Measurements from ENCODE around the gene GALR2. TPM values are rescaled to one million over a fixed set of nuclear protein-coding genes. Genes with fewer than 3 reads are reported as not detected.

GALR2 gene
- total RNA-seq, 1 experiment from 2014 or later = not detected

DNA sequence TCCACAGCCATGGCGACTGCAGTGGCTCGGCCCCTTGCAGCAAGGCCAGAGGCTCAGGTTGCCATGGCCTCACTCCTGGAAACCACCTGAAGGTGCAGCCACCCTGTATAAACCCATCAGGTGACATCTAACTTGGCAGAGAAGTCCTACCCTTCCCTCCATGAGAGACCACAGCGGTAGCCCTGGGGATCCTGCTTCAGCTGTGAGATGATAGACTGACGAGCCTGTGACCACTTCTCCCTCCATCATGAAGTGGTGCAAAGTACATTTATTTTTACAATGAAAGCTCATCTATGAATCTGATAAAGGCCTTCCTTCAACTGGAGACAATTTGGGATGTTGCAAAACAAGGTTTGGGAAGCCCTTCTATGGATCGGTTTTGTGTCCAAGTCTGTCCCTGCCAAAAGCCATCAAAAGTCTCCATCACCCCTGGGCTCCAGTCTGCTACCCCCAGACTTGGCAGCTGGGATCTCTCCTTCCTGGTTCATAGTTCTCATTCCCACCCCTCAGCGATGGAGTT lies 6.2 kb downstream of the GALR2 start:
- Histone ChIP-seq H3K36me3 (ENCODE audit: insufficient read depth, low read length, poor library complexity, severe bottlenecking) (peaks cover 30% of the 10 kb centered on the region), H3K27me3 (replicated peaks; ENCODE audit: insufficient read depth, low read depth, low read length, poor library complexity) (peaks cover 45% of the 10 kb centered on the region), H3K27ac (ENCODE audit: low read depth, low read length, poor library complexity, severe bottlenecking) (no peak overlapping the region), H3K4me1 (ENCODE audit: insufficient read depth, low read length, poor library complexity, severe bottlenecking) (no peaks in the 10 kb centered on the region), H3K9me3 (ENCODE audit: low read depth, low read length, poor library complexity, severe bottlenecking) (no peaks in the 10 kb centered on the region), H3K4me3 (ENCODE audit: low read depth, low read length, poor library complexity, severe bottlenecking) (no peak overlapping the region)
- no peak for DNase-seq (ENCODE audit: low spot score)
- no TSS peak for BruUV-seq (replicated peaks)
- POLR2A ChIA-PET (ENCODE audit: low non-redundant PET) = interaction anchor here (0.7 kb wide), 1 partner anchor 90 kb away, joined by 3 read pairs; no protein-coding TSS in a partner anchor
- intact Hi-C loops (cut with micrococcal nuclease; ENCODE audit: unreplicated experiment) = no loop called here
- TF ChIP-seq, protein P1, sequence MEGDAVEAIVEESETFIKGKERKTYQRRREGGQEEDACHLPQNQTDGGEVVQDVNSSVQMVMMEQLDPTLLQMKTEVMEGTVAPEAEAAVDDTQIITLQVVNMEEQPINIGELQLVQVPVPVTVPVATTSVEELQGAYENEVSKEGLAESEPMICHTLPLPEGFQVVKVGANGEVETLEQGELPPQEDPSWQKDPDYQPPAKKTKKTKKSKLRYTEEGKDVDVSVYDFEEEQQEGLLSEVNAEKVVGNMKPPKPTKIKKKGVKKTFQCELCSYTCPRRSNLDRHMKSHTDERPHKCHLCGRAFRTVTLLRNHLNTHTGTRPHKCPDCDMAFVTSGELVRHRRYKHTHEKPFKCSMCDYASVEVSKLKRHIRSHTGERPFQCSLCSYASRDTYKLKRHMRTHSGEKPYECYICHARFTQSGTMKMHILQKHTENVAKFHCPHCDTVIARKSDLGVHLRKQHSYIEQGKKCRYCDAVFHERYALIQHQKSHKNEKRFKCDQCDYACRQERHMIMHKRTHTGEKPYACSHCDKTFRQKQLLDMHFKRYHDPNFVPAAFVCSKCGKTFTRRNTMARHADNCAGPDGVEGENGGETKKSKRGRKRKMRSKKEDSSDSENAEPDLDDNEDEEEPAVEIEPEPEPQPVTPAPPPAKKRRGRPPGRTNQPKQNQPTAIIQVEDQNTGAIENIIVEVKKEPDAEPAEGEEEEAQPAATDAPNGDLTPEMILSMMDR (conservative IDR thresholded peaks at IDR 0.05; ENCODE audit: low read depth, low read length) = no peak
- no peak for TF ChIP-seq EZH2 (IDR thresholded peaks at IDR 0.05; ENCODE audit: borderline replicate concordance, low read depth, low read length, poor library complexity, severe bottlenecking)
- CTCF ChIA-PET = interaction anchor here (1.4 kb wide), 1 partner anchor 67 kb away, joined by 3 read pairs; no protein-coding TSS in a partner anchor

DNA sequence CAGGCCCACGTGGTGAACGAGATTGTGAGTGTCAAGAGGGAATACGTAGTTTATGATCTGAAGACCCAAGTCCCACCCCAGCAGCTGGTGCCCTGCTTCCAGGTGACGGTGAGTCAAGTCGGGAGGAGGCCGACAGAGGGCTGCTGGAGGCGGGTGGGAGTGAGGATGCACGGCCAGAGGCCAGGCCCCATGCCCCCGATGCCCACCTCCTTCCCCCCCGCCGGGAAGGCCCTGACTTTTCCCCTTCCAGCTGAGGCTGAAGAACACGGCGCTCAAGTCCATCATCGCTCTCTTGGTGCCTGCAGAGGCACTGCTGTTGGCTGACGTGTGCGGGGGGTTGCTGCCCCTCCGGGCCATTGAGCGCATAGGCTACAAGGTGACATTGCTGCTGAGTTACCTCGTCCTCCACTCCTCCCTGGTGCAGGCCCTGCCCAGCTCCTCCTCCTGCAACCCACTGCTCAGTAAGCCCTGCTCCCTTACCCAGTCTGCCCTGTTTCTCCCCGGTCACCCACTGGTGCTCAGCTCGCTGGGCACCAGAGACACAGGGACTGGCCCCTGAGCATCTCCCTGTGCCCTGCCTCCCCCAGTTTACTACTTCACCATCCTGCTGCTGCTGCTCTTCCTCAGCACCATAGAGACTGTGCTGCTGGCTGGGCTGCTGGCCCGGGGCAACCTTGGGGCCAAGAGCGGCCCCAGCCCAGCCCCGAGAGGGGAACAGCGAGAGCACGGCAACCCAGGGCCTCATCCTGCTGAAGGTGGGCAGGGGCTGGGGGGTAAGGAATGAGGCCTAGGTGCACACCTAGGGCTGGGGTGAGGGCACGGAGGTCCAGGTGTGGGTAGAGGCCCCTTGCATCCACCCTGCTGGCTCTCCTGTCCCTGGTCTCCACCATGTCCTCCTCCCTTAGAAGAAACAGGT lies 7.0 kb downstream of the GALR2 start:
- Histone ChIP-seq H3K27me3 (replicated peaks; ENCODE audit: insufficient read depth, low read depth, low read length, poor library complexity) (peaks cover 38% of the 10 kb centered on the region), H3K36me3 (ENCODE audit: insufficient read depth, low read length, poor library complexity, severe bottlenecking) (peaks cover 31% of the 10 kb centered on the region), H3K4me1 (ENCODE audit: insufficient read depth, low read length, poor library complexity, severe bottlenecking) (no peaks in the 10 kb centered on the region), H3K4me3 (ENCODE audit: low read depth, low read length, poor library complexity, severe bottlenecking) (no peak overlapping the region), H3K27ac (ENCODE audit: low read depth, low read length, poor library complexity, severe bottlenecking) (no peak overlapping the region), H3K9me3 (ENCODE audit: low read depth, low read length, poor library complexity, severe bottlenecking) (no peaks in the 10 kb centered on the region)
- no TSS peak for BruUV-seq (replicated peaks)
- CTCF ChIA-PET = interaction anchor here (1.4 kb wide), 1 partner anchor 67 kb away, joined by 3 read pairs; no protein-coding TSS in a partner anchor
- POLR2A ChIA-PET (ENCODE audit: low non-redundant PET) = no interaction called here
- intact Hi-C loops (cut with micrococcal nuclease; ENCODE audit: unreplicated experiment) = no loop called here
- DNase-seq (ENCODE audit: low spot score) = no peak
- TF ChIP-seq EZH2 (IDR thresholded peaks at IDR 0.05; ENCODE audit: borderline replicate concordance, low read depth, low read length, poor library complexity, severe bottlenecking) = no peak
- TF ChIP-seq, protein P1 (conservative IDR thresholded peaks at IDR 0.05; ENCODE audit: low read depth, low read length) = no peak

DNA sequence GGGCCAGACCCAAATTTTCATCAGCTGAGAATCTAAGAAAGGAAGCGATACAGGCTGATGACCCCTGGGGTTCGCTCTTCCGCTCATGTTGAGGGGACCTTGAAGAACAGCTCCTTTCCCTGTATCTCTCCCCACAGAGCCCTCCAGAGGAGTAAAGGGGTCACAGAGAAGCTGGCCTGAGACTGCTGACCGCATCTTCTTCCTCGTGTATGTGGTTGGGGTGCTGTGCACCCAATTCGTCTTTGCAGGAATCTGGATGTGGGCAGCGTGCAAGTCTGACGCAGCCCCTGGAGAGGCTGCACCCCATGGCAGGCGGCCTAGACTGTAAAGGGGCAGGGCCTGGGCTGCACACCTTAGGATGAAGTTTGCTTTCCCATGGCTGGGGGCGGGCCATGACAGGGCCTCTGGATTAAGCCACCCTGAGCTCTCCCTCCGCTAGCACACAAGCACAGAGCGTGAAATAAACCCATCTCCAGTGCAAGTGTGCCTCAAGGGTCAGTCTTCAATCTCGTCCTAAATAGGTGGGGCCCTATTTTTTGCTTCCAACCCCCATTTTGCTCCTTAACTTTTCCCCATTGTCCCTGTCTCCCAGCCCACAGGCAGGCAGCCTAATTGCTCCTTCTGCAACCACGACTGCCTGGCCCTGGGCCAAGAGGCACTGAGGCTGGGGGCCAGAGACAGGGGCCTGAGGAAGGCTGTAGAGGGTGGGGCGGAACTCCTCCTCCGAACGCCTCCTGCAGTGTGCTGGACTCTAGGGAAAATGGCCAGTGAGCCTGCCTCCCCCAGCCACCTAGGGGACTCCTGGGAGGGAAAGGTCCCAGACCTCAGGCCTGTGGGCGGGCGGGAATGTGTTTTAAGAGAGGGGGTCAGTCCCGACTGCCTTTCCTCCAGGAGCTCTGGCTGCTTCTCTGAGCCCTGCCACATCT lies 8.0 kb downstream of the GALR2 start:
- ChIA-PET POLR2A (ENCODE audit: low non-redundant PET) (interaction anchor here (0.6 kb wide), 1 partner anchor 13 kb away, joined by 3 read pairs; no protein-coding TSS in a partner anchor), CTCF (interaction anchor here (0.6 kb wide), 1 partner anchor 234 kb away, joined by 4 read pairs; no protein-coding TSS in a partner anchor)
- H3K9me3 ChIP-seq (ENCODE audit: low read depth, low read length, poor library complexity, severe bottlenecking) = no peaks in the 10 kb centered on the region
- intact Hi-C loops (cut with micrococcal nuclease; ENCODE audit: unreplicated experiment) = no loop called here
- no peak overlapping the region for H3K27ac ChIP-seq (ENCODE audit: low read depth, low read length, poor library complexity, severe bottlenecking)
- no TSS peak for BruUV-seq (replicated peaks)
- no peak overlapping the region for H3K4me3 ChIP-seq (ENCODE audit: low read depth, low read length, poor library complexity, severe bottlenecking)
- H3K36me3 ChIP-seq (ENCODE audit: insufficient read depth, low read length, poor library complexity, severe bottlenecking) = peaks cover 32% of the 10 kb centered on the region
- TF ChIP-seq, protein P1 (conservative IDR thresholded peaks at IDR 0.05; ENCODE audit: low read depth, low read length) = no peak
- TF ChIP-seq EZH2 (IDR thresholded peaks at IDR 0.05; ENCODE audit: borderline replicate concordance, low read depth, low read length, poor library complexity, severe bottlenecking) = no peak
- DNase-seq (ENCODE audit: low spot score) = no peak
- H3K27me3 ChIP-seq (replicated peaks; ENCODE audit: insufficient read depth, low read depth, low read length, poor library complexity) = peaks cover 27% of the 10 kb centered on the region
- H3K4me1 ChIP-seq (ENCODE audit: insufficient read depth, low read length, poor library complexity, severe bottlenecking) = no peaks in the 10 kb centered on the region
